Naive B cell (primary cell): ENCODE data around the gene TLR5. TPM values are rescaled to one million over a fixed set of nuclear protein-coding genes. Genes with fewer than 3 reads are reported as not detected.

Experiments used
- ATAC-seq, 2 donors: fragments of 150-1000 bp; cut with Tn5 transposase; 2 replicates each; pipeline ENCODE4 v1.10.0; 2021; ENCODE audit warnings: low read depth in 2 of 2, mild to moderate bottlenecking in 2 of 2, moderate library complexity in 2 of 2
- DNase-seq: peaks from one replicate; pipeline ENCODE4 v3.0.0; 2022
- H3K27ac Mint-ChIP-seq, 6 donors: one replicate each; pipeline ENCODE4 v1.8.0; 2020 to 2022; ENCODE audit warnings: mild to moderate bottlenecking in 6 of 6, mixed read lengths in 6 of 6, moderate library complexity in 5 of 6, inconsistent platforms in 2 of 6
- H3K27me3 Mint-ChIP-seq, 3 donors: one replicate each; pipeline ENCODE4 v1.8.0; 2021 to 2022; ENCODE audit warnings: mixed read lengths in 3 of 3, mild to moderate bottlenecking in 1 of 3
- H3K36me3 Mint-ChIP-seq, 2 donors: one replicate each; pipeline ENCODE4 v1.8.0; 2020 to 2022; ENCODE audit warnings: mixed read lengths in 2 of 2, inconsistent platforms in 1 of 2, mild to moderate bottlenecking in 1 of 2
- H3K4me1 Mint-ChIP-seq, 3 donors: one replicate each; pipeline ENCODE4 v1.8.0; 2020 to 2022; ENCODE audit warnings: mixed read lengths in 3 of 3, inconsistent platforms in 1 of 3, mild to moderate bottlenecking in 1 of 3, moderate library complexity in 1 of 3
- H3K4me3 Mint-ChIP-seq, 8 donors: one replicate each; pipeline ENCODE4 v1.8.0; 2020 to 2022; ENCODE audit warnings: mild to moderate bottlenecking in 8 of 8, mixed read lengths in 8 of 8, moderate library complexity in 8 of 8, inconsistent platforms in 2 of 8
- H3K9me3 Mint-ChIP-seq, 7 donors: one replicate each; pipeline ENCODE4 v1.8.0; 2020 to 2022; ENCODE audit warnings: mixed read lengths in 7 of 7, mild to moderate bottlenecking in 5 of 7, inconsistent platforms in 2 of 7, moderate library complexity in 1 of 7
- polyA plus RNA-seq, 6 donors: library from polyadenylated mRNA; unstranded; fragments of 300-500 nt; fragmentation: Illumina TruSeq; gene quantifications; one replicate each; pipeline ENCODE4 v1.2.3, GENCODE V29; 2021; ENCODE audit warnings: low read depth in 6 of 6

Gene TLR5
- under 1 TPM in 4 of 6 donors, not detected in 2; 0.24 to 0.91 (median 0.35) TPM for polyA plus RNA-seq

- Mint-ChIP-seq H3K9me3 (peaks cover 4 to 18% (median 7%) of the 10 kb centered on the region in 7 donors), H3K27ac (no peak within 1 kb of the TSS), H3K4me3 (peak within 1 kb of the TSS; percentile 71 to 86 (median 81)), H3K27me3 (peaks cover 35 to 55% (median 38%) of the 10 kb centered on the region in 3 donors), H3K36me3 (peaks cover 4 to 5% of the 10 kb centered on the region in 2 donors), H3K4me1 (peaks cover 12 to 18% (median 16%) of the 10 kb centered on the region in 3 donors)
- DNase-seq (peak; percentile 76), ATAC-seq (peak; percentile 85 to 88)
These were observed at the start of gene TLR5 for GRCh38 chr1:223142795-223143536. Gene TLR5 (minus strand): TSS chr1:223143248. CDS start chr1:223113031, 30,217 bp downstream.

- Mint-ChIP-seq H3K4me3 (no peak overlapping the region), H3K27ac (no peak overlapping the region), H3K27me3 (peaks cover 4 to 23% (median 16%) of the 10 kb centered on the region in 3 donors), H3K4me1 (no peaks in the 10 kb centered on the region), H3K36me3 (no peaks in the 10 kb centered on the region), H3K9me3 (peaks cover 0 to 5% (median 0%) of the 10 kb centered on the region in 7 donors)
- ATAC-seq, result no peak
- no peak for DNase-seq
These were observed 47.1 kb upstream of the TLR5 start for GRCh38 chr1:223189903-223190724.

GRCh38 chr1:223189525-223189902 lies 46.5 kb upstream of the TLR5 start:
- H3K27me3 Mint-ChIP-seq, result peaks cover 0 to 29% (median 18%) of the 10 kb centered on the region in 3 donors
- no peak for DNase-seq
- peaks cover 0 to 5% (median 0%) of the 10 kb centered on the region in 7 donors for H3K9me3 Mint-ChIP-seq
- no peak overlapping the region for H3K4me3 Mint-ChIP-seq
- H3K36me3 Mint-ChIP-seq, result no peaks in the 10 kb centered on the region
- H3K27ac Mint-ChIP-seq, result no peak overlapping the region
- H3K4me1 Mint-ChIP-seq, result no peaks in the 10 kb centered on the region
- no peak for ATAC-seq

GRCh38 chr1:223188618-223189356 lies 45.7 kb upstream of the TLR5 start:
- H3K27ac Mint-ChIP-seq, result peak overlapping the region in 1 of 6 donors; percentile 58
- H3K4me1 Mint-ChIP-seq, result no peaks in the 10 kb centered on the region
- ATAC-seq (no peak), DNase-seq (no peak)
- no peaks in the 10 kb centered on the region for H3K36me3 Mint-ChIP-seq
- peak overlapping the region in 1 of 8 donors; percentile 10 for H3K4me3 Mint-ChIP-seq
- H3K9me3 Mint-ChIP-seq, result peaks cover 0 to 5% (median 0%) of the 10 kb centered on the region in 7 donors
- H3K27me3 Mint-ChIP-seq, result peaks cover 0 to 27% (median 16%) of the 10 kb centered on the region in 3 donors

GRCh38 chr1:223186800-223187199 lies 43.8 kb upstream of the TLR5 start:
- Mint-ChIP-seq H3K27ac (no peak overlapping the region), H3K4me1 (no peaks in the 10 kb centered on the region), H3K4me3 (no peak overlapping the region), H3K27me3 (peaks cover under 1 to 29% (median 19%) of the 10 kb centered on the region in 3 donors), H3K36me3 (no peaks in the 10 kb centered on the region), H3K9me3 (peaks cover 0 to 5% (median 0%) of the 10 kb centered on the region in 7 donors)
- ATAC-seq, result no peak
- no peak for DNase-seq

- no peak for DNase-seq
- H3K27me3 Mint-ChIP-seq, result peaks cover 19 to 46% (median 34%) of the 10 kb centered on the region in 3 donors
- no peak overlapping the region for H3K27ac Mint-ChIP-seq
These were observed 40.3 kb upstream of the TLR5 start for GRCh38 chr1:223183268-223183862.

GRCh38 chr1:223180731-223181321 lies 37.8 kb upstream of the TLR5 start:
- DNase-seq, result no peak
- H3K27me3 Mint-ChIP-seq, result peaks cover 19 to 46% (median 42%) of the 10 kb centered on the region in 3 donors
- no peak for ATAC-seq
- peaks cover 0 to 4% (median 0%) of the 10 kb centered on the region in 3 donors for H3K4me1 Mint-ChIP-seq
- no peaks in the 10 kb centered on the region for H3K36me3 Mint-ChIP-seq
- H3K4me3 Mint-ChIP-seq, result peak overlapping the region in 1 of 8 donors; percentile 10
- no peaks in the 10 kb centered on the region for H3K9me3 Mint-ChIP-seq
- no peak overlapping the region for H3K27ac Mint-ChIP-seq

More at GRCh38 chr1:223183268-223183862, 40.3 kb upstream of the TLR5 start:
- no peak for ATAC-seq
- no peak overlapping the region for H3K4me3 Mint-ChIP-seq
- H3K9me3 Mint-ChIP-seq, result peaks cover 0 to 4% (median 0%) of the 10 kb centered on the region in 7 donors
- H3K36me3 Mint-ChIP-seq, result no peaks in the 10 kb centered on the region
- H3K4me1 Mint-ChIP-seq, result no peaks in the 10 kb centered on the region

GRCh38 chr1:223179786-223180185 lies 36.7 kb upstream of the TLR5 start:
- no peaks in the 10 kb centered on the region for H3K9me3 Mint-ChIP-seq
- H3K27ac Mint-ChIP-seq, result no peak overlapping the region
- DNase-seq, result no peak
- no peak for ATAC-seq
- H3K27me3 Mint-ChIP-seq, result peaks cover 22 to 44% (median 42%) of the 10 kb centered on the region in 3 donors
- H3K36me3 Mint-ChIP-seq, result no peaks in the 10 kb centered on the region
- peaks cover 0 to 4% (median 0%) of the 10 kb centered on the region in 3 donors for H3K4me1 Mint-ChIP-seq
- no peak overlapping the region for H3K4me3 Mint-ChIP-seq

GRCh38 chr1:223179280-223179679 lies 36.2 kb upstream of the TLR5 start:
- peaks cover 0 to 4% (median 0%) of the 10 kb centered on the region in 3 donors for H3K4me1 Mint-ChIP-seq
- ATAC-seq (no peak), DNase-seq (no peak)
- no peak overlapping the region for H3K27ac Mint-ChIP-seq
- no peaks in the 10 kb centered on the region for H3K9me3 Mint-ChIP-seq
- no peaks in the 10 kb centered on the region for H3K36me3 Mint-ChIP-seq
- H3K27me3 Mint-ChIP-seq, result peaks cover 17 to 43% (median 42%) of the 10 kb centered on the region in 3 donors
- H3K4me3 Mint-ChIP-seq, result no peak overlapping the region

- no peak for DNase-seq
- Mint-ChIP-seq H3K36me3 (no peaks in the 10 kb centered on the region), H3K4me3 (no peak overlapping the region), H3K27ac (peak overlapping the region in 1 of 6 donors; percentile 2), H3K4me1 (peaks cover 0 to 4% (median 0%) of the 10 kb centered on the region in 3 donors), H3K27me3 (peaks cover 13 to 42% (median 41%) of the 10 kb centered on the region in 3 donors), H3K9me3 (peaks cover 0 to 2% (median 0%) of the 10 kb centered on the region in 7 donors)
- no peak for ATAC-seq
These were observed 34.6 kb upstream of the TLR5 start for GRCh38 chr1:223177681-223178080.

- ATAC-seq, result no peak
- Mint-ChIP-seq H3K27me3 (peaks cover 9 to 38% (median 32%) of the 10 kb centered on the region in 3 donors), H3K4me1 (peaks cover 0 to 4% (median 0%) of the 10 kb centered on the region in 3 donors), H3K27ac (no peak overlapping the region), H3K4me3 (no peak overlapping the region), H3K36me3 (no peaks in the 10 kb centered on the region), H3K9me3 (peaks cover 0 to 5% (median 0%) of the 10 kb centered on the region in 7 donors)
- DNase-seq, result no peak
These were observed 33.4 kb upstream of the TLR5 start for GRCh38 chr1:223176437-223176836.

- ATAC-seq, result no peak
- peaks cover 0 to 5% (median 0%) of the 10 kb centered on the region in 7 donors for H3K9me3 Mint-ChIP-seq
These were observed 32.6 kb upstream of the TLR5 start for GRCh38 chr1:223175633-223176032.

More at GRCh38 chr1:223175633-223176032, 32.6 kb upstream of the TLR5 start:
- H3K4me3 Mint-ChIP-seq, result no peak overlapping the region
- DNase-seq, result no peak
- H3K27ac Mint-ChIP-seq, result no peak overlapping the region
- peaks cover 0 to 4% (median 0%) of the 10 kb centered on the region in 3 donors for H3K4me1 Mint-ChIP-seq
- H3K27me3 Mint-ChIP-seq, result peaks cover 9 to 30% (median 26%) of the 10 kb centered on the region in 3 donors
- H3K36me3 Mint-ChIP-seq, result no peaks in the 10 kb centered on the region
